HG03045 (cell line): Measurements from ENCODE around the gene PAGR1.
"Not testable (repeated sequence)": the region's sequence is repeated elsewhere in the genome, so short reads cannot be mapped to it uniquely, and the experiment has no call there.

ENCODE experiments used
- ATAC-seq: cut with Tn5 transposase; IDR thresholded peaks from one replicate; pipeline ENCODE4 v1.9.1; 2021; ENCODE audit warnings: mild to moderate bottlenecking, moderate library complexity; ENCODE audit not compliant: unreplicated experiment

Gene PAGR1

DNA sequence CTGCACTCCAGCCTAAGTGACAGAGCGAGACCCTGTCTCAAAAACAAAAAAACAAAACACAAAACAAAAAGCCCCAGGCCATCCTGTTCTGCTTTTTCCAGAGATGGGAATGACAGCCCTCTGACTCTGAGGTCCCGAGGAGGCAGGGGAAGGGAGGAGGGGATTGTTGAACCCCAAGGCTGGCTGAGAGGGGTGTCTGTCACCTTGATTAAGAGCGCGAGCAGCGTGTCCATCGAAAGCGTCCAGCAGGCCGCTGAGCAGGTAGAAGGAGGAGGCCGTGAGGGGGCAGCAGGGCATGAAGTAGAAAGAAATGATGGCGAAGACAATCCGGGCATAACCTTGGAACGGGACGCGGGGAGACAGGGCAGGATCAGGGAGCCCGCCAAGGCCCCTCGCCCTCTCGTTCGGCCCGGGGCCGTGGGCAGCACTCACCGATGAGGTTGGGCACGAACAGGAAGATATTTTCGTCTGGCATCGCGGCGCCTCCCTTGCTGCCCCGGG is 46.5 kb downstream of the PAGR1 start:
- peak; percentile 2 for ATAC-seq

DNA sequence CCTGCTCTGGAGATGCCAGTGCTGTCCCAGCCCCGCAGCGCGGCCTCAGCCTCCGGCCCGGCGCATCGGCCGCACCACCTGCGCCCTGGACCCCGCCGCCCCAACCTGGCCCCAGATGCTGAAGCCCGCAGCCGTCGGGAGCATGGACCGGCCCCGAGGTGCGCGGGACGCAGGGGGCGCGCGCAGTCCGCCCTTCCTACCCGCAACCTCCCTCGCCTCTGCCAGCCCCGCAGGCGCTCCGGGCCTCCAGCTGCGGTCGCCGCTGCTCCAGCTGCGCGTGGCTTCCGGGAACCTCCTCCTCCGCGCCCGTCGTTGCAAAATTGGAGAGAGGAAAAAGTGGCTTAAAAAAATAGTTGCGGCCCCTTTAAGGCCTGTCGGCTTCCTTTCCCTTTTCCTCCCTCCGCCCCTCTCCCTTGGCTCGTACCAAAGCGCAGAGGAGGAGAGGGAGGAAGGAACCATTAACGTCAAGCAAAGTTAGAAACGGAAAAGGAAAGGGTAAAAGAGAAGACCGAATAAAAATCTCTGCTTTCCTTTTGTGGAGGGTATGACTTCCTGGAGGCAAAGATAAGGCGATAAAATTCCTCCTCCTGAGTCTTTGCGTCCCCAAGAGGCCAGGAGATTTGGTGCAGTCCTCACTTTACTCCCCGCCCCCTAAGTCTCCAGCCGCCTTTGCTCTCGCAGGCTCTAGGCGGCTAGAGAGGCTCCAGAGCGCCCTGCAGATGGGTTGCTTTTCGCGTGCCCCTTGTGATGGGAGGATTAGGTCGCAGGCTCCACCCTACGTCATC is 47.1 kb downstream of the PAGR1 start, which contains the start of gene CDIPT:
CDIPT (minus strand) TSS at position 343 of the 785 bp plus-strand sequence. CDS start 369 bp downstream, outside the sequence.
- peak; percentile 85 for ATAC-seq

DNA sequence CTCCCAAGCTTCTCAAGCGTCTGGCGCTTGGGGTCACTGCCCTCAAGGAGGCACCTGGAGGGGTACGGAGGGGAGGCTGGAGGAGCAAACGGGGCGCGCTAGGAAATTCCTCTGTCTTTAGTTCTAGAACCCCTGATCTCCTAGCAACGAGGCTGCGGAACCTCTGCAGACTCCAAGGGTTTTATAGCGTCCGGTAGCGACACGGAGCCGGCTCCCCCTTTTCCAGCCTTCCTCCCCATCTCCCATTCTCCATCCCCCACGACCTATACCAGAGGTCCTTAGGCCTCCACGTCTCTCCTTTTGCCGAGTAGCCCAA is 47.7 kb downstream of the PAGR1 start:
- ATAC-seq: no peak

DNA sequence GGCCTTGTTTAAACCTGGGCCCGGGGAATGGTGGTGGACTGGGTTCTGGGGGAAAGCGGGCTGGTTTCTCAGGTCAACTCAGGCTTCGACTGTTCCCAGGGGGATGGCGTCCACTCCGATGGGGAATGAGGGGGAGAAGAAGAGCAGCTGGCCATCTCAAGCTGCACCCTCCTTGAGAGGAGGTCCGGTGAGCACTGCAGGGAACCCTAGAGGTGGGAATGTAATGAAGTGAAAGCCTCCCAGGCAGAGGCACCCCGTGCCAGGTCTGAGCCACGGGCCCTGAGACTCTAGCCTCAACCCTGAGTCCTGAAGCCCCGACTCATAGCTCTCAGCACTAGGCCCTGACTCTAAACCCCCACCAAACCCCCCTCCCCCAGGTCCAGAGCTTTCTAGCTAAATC is 48.3 kb downstream of the PAGR1 start:
- no peak for ATAC-seq

DNA sequence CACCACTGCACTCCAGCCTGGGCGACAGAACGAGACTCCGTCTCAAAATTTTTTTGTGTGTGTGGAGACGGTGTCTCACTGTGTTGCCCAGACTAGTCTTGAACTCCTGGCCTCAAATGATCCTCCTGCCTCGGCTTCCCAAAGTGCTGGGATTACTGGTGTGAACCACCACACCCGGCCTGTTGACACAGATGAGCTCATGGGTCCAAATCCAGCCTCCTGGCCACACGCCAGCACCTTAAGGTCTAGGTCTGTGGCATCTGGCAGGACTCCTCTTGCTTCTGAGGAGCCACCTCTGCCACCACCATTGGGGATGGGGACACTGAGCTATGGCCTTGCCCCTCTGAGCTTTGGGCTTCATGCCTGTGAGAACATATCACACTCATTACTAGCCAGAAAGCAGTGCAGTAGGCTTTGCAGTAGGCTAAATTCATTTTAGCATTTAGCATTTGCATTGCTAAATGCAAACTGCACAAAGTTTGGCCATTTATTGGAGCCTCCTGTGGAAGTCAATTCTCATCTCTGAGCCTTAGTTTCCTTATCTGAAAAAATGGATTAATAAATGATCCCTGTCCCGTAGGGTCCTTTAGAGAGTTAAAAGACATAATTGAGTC is 52.6 kb downstream of the PAGR1 start:
- no peak for ATAC-seq

DNA sequence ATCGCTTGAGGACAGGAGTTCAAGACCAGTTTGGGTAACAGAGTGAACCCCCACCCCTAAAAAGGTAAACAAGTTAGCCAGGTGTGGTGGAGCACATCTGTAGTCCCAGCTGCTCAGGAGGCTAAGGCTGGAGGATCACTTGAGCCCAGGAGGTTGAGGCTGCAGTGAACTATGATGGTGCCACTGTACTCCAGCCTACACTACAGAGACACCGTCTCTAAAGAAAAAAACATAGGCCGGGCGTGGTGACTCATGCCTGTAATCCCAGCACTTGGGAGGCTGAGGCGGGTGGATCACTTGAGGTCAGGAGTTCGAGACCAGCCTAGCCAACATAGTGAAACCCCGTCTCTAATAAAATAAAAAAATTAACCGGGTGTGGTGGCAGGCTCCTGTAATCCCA is 53.1 kb downstream of the PAGR1 start:
- not testable (repeated sequence) for ATAC-seq
